Adrenal gland (tissue), 5 donors: Measurements from ENCODE around the gene PEAK1.

Experiments
- POLR2A ChIP-seq, 2 donors: fragments of 450-650 bp; IDR thresholded peaks; one replicate each; pipeline ENCODE4 v1.6.1; 2017; ENCODE audit warnings: antibody characterized with exemption in 2 of 2, mild to moderate bottlenecking in 2 of 2, moderate library complexity in 1 of 2
- TF ChIP-seq, protein P1 (sequence below), 6 experiments: fragments of 450-650 bp in 4 of 6; fragments of 200-600 bp in 2 of 6; sonication (generic) in 1 of 6; IDR thresholded peaks; 1 replicate in 5 of 6; 2 replicates in 1 of 6; pipeline versions ENCODE4 v1.5.1 to v1.8.0; 2016 to 2021; ENCODE audit warnings: antibody characterized with exemption in 6 of 6, mild to moderate bottlenecking in 2 of 6, moderate library complexity in 1 of 6
- donor health status: DM: no; HTN: no; CAD: no.

DNA sequence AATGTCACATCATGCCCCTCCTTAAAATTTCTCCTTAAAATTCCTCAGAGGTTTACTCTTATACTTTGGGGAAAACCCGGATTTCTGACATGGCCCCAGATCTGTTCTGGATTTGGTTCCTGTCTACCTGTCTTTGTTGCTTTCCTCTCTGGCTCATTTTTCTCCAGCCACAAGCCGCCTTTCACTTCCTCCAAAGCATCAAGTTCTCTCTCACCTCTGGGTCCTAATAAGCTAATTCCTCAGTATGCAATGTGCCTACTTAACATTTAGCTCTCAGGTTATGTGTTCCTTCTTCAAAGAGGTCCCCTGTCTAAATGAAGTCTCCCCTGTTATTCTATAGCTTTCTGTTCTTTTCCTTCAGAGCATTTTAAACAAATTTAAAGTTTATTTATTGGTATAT, 16.9 kb upstream of the PEAK1 start:
- TF ChIP-seq, protein P1, sequence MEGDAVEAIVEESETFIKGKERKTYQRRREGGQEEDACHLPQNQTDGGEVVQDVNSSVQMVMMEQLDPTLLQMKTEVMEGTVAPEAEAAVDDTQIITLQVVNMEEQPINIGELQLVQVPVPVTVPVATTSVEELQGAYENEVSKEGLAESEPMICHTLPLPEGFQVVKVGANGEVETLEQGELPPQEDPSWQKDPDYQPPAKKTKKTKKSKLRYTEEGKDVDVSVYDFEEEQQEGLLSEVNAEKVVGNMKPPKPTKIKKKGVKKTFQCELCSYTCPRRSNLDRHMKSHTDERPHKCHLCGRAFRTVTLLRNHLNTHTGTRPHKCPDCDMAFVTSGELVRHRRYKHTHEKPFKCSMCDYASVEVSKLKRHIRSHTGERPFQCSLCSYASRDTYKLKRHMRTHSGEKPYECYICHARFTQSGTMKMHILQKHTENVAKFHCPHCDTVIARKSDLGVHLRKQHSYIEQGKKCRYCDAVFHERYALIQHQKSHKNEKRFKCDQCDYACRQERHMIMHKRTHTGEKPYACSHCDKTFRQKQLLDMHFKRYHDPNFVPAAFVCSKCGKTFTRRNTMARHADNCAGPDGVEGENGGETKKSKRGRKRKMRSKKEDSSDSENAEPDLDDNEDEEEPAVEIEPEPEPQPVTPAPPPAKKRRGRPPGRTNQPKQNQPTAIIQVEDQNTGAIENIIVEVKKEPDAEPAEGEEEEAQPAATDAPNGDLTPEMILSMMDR (IDR thresholded peaks at IDR 0.05), result no peak
- TF ChIP-seq POLR2A (IDR thresholded peaks at IDR 0.05), result no peak
